Adrenal gland (tissue), 12 donors: Measurements from ENCODE around the gene ARPP21. TPM values are rescaled to one million over a fixed set of nuclear protein-coding genes. Genes with fewer than 3 reads are reported as not detected.

Experiments
- DNase-seq, 7 donors: peaks; one replicate each; pipeline ENCODE4 v3.0.0-alpha.2; 2019 to 2020
- H3K27ac ChIP-seq, 5 donors: fragments of 200-600 bp; sonication (generic) in 4 of 5; 1 replicate in 3 of 5; 2 replicates in 2 of 5; pipeline versions ENCODE4 v1.5.1 to v1.8.0; 2016 to 2020; ENCODE audit warnings: mild to moderate bottlenecking in 1 of 5
- H3K27me3 ChIP-seq: fragments of 200-600 bp; 2 replicates; pipeline ENCODE4 v1.8.0; 2021
- H3K36me3 ChIP-seq, 2 donors: fragments of 200-600 bp; replicated peaks in 1 of 2; 1 replicate in 1 of 2; 2 replicates in 1 of 2; pipeline versions ENCODE4 v1.5.1 to v1.8.0; 2018 to 2022
- H3K4me1 ChIP-seq, 2 donors: fragments of 200-600 bp; replicated peaks in 1 of 2; 1 replicate in 1 of 2; 2 replicates in 1 of 2; pipeline versions ENCODE4 v1.5.1 to v1.8.0; 2018 to 2021
- H3K4me3 ChIP-seq, 4 donors: fragments of 200-600 bp; sonication (generic) in 3 of 4; one replicate each; pipeline ENCODE4 v1.5.1; 2016 to 2018
- H3K9me3 ChIP-seq, 3 donors: fragments of 200-600 bp; sonication (generic) in 1 of 3; replicated peaks in 1 of 3; 1 replicate in 2 of 3; 2 replicates in 1 of 3; pipeline versions ENCODE4 v1.5.1 to v1.8.0; 2016 to 2021
- POLR2A ChIP-seq, 2 donors: fragments of 450-650 bp; IDR thresholded peaks; one replicate each; pipeline ENCODE4 v1.6.1; 2017; ENCODE audit warnings: antibody characterized with exemption in 2 of 2, mild to moderate bottlenecking in 2 of 2, moderate library complexity in 1 of 2
- WGBS, 4 donors: extraction: QIAGEN DNeasy Blood & Tissue Kit in 2 of 4; methylation state at CpG; one replicate each; pipeline versions ENCODE4 v1.1.5 to v1.1.7; 2013 to 2017; 5-methylcytosine and 5-hydroxymethylcytosine counted together
- intact Hi-C, 2 donors: fragments of 100-400 bp; cut with DNase I; formaldehyde crosslinking; loops; one replicate each; pipeline versions ENCODE4 v1.14.1 to v1.15.0; 2022 to 2023
- polyA plus RNA-seq, 3 donors: library from polyadenylated mRNA; stranded (reverse); fragments of 200-250 nt in 2 of 3; fragments of 350-450 nt in 1 of 3; fragmentation: Illumina TruSeq in 1 of 3; extraction: RNeasy Lipid Tissue Mini Kit (QIAGEN cat#74804) in 1 of 3; gene quantifications; one replicate each; pipeline ENCODE4 v1.2.3, GENCODE V29; 2013 to 2014
- total RNA-seq, 9 donors: library from RNA; depleted of rRNA in 4 of 9; stranded (reverse); fragments of >200 nt in 4 of 9; fragments of 120-200 nt in 1 of 9; fragmentation: NEBNext Ultra II Directional in 1 of 9; extraction: Animal tissue kit (Norgen Biotek cat#: 25700) in 1 of 9; gene quantifications; one replicate each; pipeline versions ENCODE4 v1.1.0 to v1.2.4, GENCODE V29; 2013 to 2023
- TF ChIP-seq, protein P1 (sequence below), 6 experiments: fragments of 450-650 bp in 4 of 6; fragments of 200-600 bp in 2 of 6; sonication (generic) in 1 of 6; IDR thresholded peaks; 1 replicate in 5 of 6; 2 replicates in 1 of 6; pipeline versions ENCODE4 v1.5.1 to v1.8.0; 2016 to 2021; ENCODE audit warnings: antibody characterized with exemption in 6 of 6, mild to moderate bottlenecking in 2 of 6, moderate library complexity in 1 of 6
- donor health status: healthy with polysubstance abuse.
- donor health status: Bipolar disorder and iron deficiency.
- donor health status: DM: yes; HTN: yes; CAD: no.
- donor health status: DM: no; HTN: no; CAD: no.
- donor health status: DM: no; HTN: no; CAD: no.
- donor health status: DM: yes; HTN: yes; CAD: no.

ARPP21 gene
- total and polyA plus RNA-seq, 12 donors: 0.32 to 0.79 (median 0.72) TPM; not detected in 9

DNA sequence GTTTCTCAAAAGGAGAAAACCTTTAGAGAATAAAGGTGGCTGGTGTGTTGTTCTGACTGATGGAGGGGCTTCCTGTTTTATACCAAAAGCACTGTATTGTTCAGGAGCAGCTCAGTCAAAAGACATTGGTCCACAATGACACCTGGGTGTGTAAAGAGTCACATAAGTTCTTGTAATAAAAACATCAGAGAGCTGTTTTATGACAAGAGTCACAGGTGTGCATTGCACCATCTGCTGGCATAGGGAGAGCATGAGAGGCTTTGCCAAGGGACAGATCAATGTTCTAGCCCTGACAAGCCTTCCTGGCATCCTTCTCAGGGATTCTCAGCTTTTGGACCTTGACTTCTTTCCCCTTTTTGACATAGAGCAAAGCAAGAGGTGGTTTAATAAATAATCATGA, 20.4 kb downstream of the ARPP21 start:
- no peak for DNase-seq
- Histone ChIP-seq H3K27ac (no peak overlapping the region), H3K9me3 (no peaks in the 10 kb centered on the region), H3K36me3 (no peaks in the 10 kb centered on the region), H3K4me3 (no peak overlapping the region), H3K4me1 (no peaks in the 10 kb centered on the region), H3K27me3 (no peaks in the 10 kb centered on the region)
- no peak for TF ChIP-seq POLR2A (IDR thresholded peaks at IDR 0.05)
- TF ChIP-seq, protein P1, sequence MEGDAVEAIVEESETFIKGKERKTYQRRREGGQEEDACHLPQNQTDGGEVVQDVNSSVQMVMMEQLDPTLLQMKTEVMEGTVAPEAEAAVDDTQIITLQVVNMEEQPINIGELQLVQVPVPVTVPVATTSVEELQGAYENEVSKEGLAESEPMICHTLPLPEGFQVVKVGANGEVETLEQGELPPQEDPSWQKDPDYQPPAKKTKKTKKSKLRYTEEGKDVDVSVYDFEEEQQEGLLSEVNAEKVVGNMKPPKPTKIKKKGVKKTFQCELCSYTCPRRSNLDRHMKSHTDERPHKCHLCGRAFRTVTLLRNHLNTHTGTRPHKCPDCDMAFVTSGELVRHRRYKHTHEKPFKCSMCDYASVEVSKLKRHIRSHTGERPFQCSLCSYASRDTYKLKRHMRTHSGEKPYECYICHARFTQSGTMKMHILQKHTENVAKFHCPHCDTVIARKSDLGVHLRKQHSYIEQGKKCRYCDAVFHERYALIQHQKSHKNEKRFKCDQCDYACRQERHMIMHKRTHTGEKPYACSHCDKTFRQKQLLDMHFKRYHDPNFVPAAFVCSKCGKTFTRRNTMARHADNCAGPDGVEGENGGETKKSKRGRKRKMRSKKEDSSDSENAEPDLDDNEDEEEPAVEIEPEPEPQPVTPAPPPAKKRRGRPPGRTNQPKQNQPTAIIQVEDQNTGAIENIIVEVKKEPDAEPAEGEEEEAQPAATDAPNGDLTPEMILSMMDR (IDR thresholded peaks at IDR 0.05): no peak
- intact Hi-C loops: no loop called here

DNA sequence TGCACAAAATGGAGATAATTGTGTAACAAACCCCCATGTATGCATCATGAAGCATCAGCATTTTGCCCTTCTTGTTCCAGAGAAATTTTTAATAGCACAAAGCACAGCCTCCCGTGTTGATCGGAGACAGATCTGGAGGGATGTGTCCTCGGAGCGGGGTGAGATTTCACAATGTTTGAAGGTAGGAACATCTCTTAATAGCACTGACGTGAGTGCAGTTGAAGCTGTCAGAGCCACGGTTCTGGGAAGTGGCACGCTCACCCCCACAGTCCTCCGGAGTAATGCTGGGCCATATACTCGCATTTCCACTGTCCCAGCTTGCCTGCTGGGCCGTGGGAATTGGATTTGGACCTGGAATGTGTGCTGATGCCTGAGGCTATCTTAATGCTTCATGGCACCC, 24.1 kb downstream of the ARPP21 start:
- peak in 3 of 7 donors; percentile 13 to 26 (median 22) for DNase-seq
- no peak overlapping the region for H3K27ac ChIP-seq
- TF ChIP-seq POLR2A (IDR thresholded peaks at IDR 0.05): no peak
- TF ChIP-seq, protein P1 (IDR thresholded peaks at IDR 0.05): no peak
- intact Hi-C loops: no loop called here
- no peaks in the 10 kb centered on the region for H3K4me1 ChIP-seq
- no peak overlapping the region for H3K4me3 ChIP-seq
- H3K36me3 ChIP-seq: no peaks in the 10 kb centered on the region
- WGBS, 4 donors: 55 to 67% (median 55%) methylated on average over 6 to 10 of the region's 10 CpGs
- H3K27me3 ChIP-seq: no peaks in the 10 kb centered on the region
- H3K9me3 ChIP-seq: no peaks in the 10 kb centered on the region

- intact Hi-C loops: no loop called here
- TF ChIP-seq, protein P1 (IDR thresholded peaks at IDR 0.05): no peak
- TF ChIP-seq POLR2A (IDR thresholded peaks at IDR 0.05): no peak
- Histone ChIP-seq H3K4me1 (no peaks in the 10 kb centered on the region), H3K9me3 (no peaks in the 10 kb centered on the region), H3K27ac (no peak overlapping the region), H3K4me3 (no peak overlapping the region), H3K27me3 (no peaks in the 10 kb centered on the region), H3K36me3 (no peaks in the 10 kb centered on the region)
- DNase-seq: peak in 6 of 7 donors; percentile 12 to 55 (median 20)
- 12 to 32% (median 22%) methylated on average over 7 to 14 of the region's 14 CpGs for WGBS, 4 donors
Observed at GRCh38 chr3:35664460-35664919, 25.2 kb downstream of the ARPP21 start.

- H3K36me3 ChIP-seq: no peaks in the 10 kb centered on the region
- DNase-seq: no peak
- no peak overlapping the region for H3K4me3 ChIP-seq
- no peaks in the 10 kb centered on the region for H3K4me1 ChIP-seq
- 62 to 81% (median 73%) methylated on average over 3 of the region's 3 CpGs for WGBS, 4 donors
- no peak overlapping the region for H3K27ac ChIP-seq
- no peaks in the 10 kb centered on the region for H3K27me3 ChIP-seq
- intact Hi-C loops: no loop called here
- no peaks in the 10 kb centered on the region for H3K9me3 ChIP-seq
- TF ChIP-seq, protein P1 (IDR thresholded peaks at IDR 0.05): no peak
- TF ChIP-seq POLR2A (IDR thresholded peaks at IDR 0.05): no peak
Observed at GRCh38 chr3:35665390-35666055, 26.2 kb downstream of the ARPP21 start.
